ENCODE results near the gene ZMAT2.
"Not testable (repeated sequence)": the region's sequence is repeated elsewhere in the genome, so short reads cannot be mapped to it uniquely, and the experiment has no call there.

Gene ZMAT2

GRCh38 chr5:140700177-140701144, at the start of gene ZMAT2:
TSS of gene ZMAT2 (plus strand) at chr5:140700447. CDS start at chr5:140700461, 14 bp downstream.
- peak; percentile 97 for DNase-seq

GRCh38 chr5:140658870-140659269, 41.4 kb upstream of the ZMAT2 start:
- no peak for DNase-seq

- DNase-seq = not testable (repeated sequence)
Measured at GRCh38 chr5:140660371-140660770, 39.9 kb upstream of the ZMAT2 start.

GRCh38 chr5:140664030-140664358, 36.3 kb upstream of the ZMAT2 start:
- no peak for DNase-seq

- peak; percentile 96 for DNase-seq
Measured at GRCh38 chr5:140664359-140665119, 35.7 kb upstream of the ZMAT2 start, which contains the start of gene WDR55. TSS of gene WDR55 (plus strand) at chr5:140664904. CDS start at chr5:140664913, 9 bp downstream.

- DNase-seq = not testable (repeated sequence)
Measured at GRCh38 chr5:140671035-140671434, 29.2 kb upstream of the ZMAT2 start.

GRCh38 chr5:140671472-140672125, 28.6 kb upstream of the ZMAT2 start:
- no peak for DNase-seq

- DNase-seq = no peak
Measured at GRCh38 chr5:140672455-140673186, 27.6 kb upstream of the ZMAT2 start.

- no peak for DNase-seq
Measured at GRCh38 chr5:140673187-140673976, 26.9 kb upstream of the ZMAT2 start, which contains the start of gene DND1. TSS of gene DND1 (minus strand) at chr5:140673576. CDS start at chr5:140673542, 34 bp downstream.

GRCh38 chr5:140674211-140674610, 26.0 kb upstream of the ZMAT2 start:
- no peak for DNase-seq

- no peak for DNase-seq
Measured at GRCh38 chr5:140674629-140675028, 25.6 kb upstream of the ZMAT2 start.

- DNase-seq = no peak
Measured at GRCh38 chr5:140677947-140678346, 22.3 kb upstream of the ZMAT2 start.

- DNase-seq = no peak
Measured at GRCh38 chr5:140678993-140679392, 21.3 kb upstream of the ZMAT2 start.

GRCh38 chr5:140690376-140690932, 9.8 kb upstream of the ZMAT2 start:
- DNase-seq = no peak

- peak; percentile 94 for DNase-seq
Measured at GRCh38 chr5:140690941-140691924, 9.0 kb upstream of the ZMAT2 start, which contains the start of the genes HARS1 and HARS2. TSS of gene HARS1 (minus strand) at chr5:140691370. CDS start at chr5:140691304, 66 bp downstream. TSS of gene HARS2 (plus strand) at chr5:140691455. CDS start at chr5:140691649, 194 bp downstream.

GRCh38 chr5:140694276-140694675, 6.0 kb upstream of the ZMAT2 start:
- no peak for DNase-seq

GRCh38 chr5:140696891-140697492, 3.3 kb upstream of the ZMAT2 start:
- no peak for DNase-seq

- no peak for DNase-seq
Measured at GRCh38 chr5:140707812-140708211, 7.6 kb downstream of the ZMAT2 start.

- not testable (repeated sequence) for DNase-seq
Measured at GRCh38 chr5:140708787-140709186, 8.5 kb downstream of the ZMAT2 start.

Measured in activated CD4-positive, alpha-beta T cell treated with anti-CD3 and anti-CD28 coated beads, Interleukin-2, amount 50 U/mL, for 16 hours (primary cell).